ENCODE measurements around the gene DCAF4L1. TPM values are rescaled to one million over a fixed set of nuclear protein-coding genes. Genes with fewer than 3 reads are reported as not detected.

DCAF4L1 gene, protein sequence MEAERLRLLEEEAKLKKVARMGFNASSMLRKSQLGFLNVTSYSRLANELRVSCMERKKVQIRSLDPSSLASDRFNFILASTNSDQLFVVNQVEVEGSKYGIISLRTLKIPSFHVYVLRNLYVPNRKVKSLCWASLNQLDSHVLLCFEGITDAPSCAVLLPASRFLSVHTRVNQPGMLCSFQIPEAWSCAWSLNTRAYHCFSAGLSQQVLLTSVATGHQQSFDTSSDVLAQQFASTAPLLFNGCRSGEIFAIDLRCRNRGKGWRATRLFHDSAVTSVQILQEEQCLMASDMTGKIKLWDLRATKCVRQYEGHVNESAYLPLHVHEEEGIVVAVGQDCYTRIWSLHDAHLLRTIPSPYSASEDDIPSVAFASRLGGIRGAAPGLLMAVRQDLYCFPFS
- total RNA-seq (2014; rRNA removed; shearing (Covaris generic)) = not detected in 2 replicates

GRCh38 chr4:41981456-41981855 lies at the start of gene DCAF4L1:
Gene DCAF4L1 (plus strand): TSS chr4:41981756. CDS start chr4:41981793, 37 bp downstream.
- in situ Hi-C loops (cut with HindIII; ENCODE audit: low sequenced_read_pairs) = no loop called here
- DNase-seq (ENCODE audit: low spot score) = no peak

GRCh38 chr4:41932988-41933387 lies 48.6 kb upstream of the DCAF4L1 start:
- in situ Hi-C loops (cut with HindIII; ENCODE audit: low sequenced_read_pairs) = no loop called here
- no peak for DNase-seq (ENCODE audit: low spot score)

DNA sequence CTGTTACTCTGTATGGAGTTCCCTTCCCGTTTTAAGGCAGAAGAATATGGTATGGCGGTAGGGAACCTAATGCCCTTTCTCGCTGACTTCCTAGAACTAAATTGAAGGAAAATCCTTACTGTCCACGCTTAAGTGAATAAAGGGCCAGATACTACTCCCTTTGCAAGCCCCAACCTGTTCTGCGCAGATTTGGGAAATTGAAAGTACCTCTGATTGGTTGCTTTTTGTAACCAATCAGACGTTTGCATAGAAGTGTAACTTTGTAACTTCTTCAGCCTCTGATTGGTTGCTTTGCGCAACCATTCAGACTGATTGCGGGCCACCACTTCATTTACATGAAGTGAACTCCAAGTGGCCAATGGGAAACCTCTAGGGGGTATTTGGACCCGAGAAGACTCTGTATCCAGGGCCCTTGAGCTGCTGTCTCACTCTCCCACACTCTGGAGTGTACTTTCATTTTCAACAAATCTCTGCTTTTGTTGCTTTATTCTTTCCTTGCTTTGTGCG lies 47.5 kb upstream of the DCAF4L1 start:
- in situ Hi-C loops (cut with HindIII; ENCODE audit: low sequenced_read_pairs) = no loop called here
- no peak for DNase-seq (ENCODE audit: low spot score)

DNA sequence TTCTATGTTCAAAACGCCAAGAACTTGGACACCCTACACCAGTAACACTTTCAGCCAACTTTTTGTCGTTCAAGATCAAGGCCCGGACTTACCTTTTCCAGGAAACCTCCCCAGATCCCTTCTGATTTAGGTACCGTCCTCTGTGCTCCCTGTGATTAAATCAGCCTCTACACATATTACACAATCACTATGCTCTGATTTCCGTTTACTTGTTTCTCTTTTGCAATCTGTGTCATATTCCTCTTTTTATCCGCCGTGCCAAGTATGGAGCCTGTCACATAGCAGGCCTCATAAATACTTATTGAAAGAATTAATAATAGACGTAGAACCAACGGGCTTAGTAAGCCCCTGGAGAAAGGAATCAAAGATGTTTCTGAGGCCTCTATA lies 47.0 kb upstream of the DCAF4L1 start:
- DNase-seq (ENCODE audit: low spot score) = no peak
- in situ Hi-C loops (cut with HindIII; ENCODE audit: low sequenced_read_pairs) = no loop called here

GRCh38 chr4:41934901-41935651 lies 46.5 kb upstream of the DCAF4L1 start, which contains the start of gene TMEM33:
Gene TMEM33 (plus strand): TSS chr4:41935429. CDS start chr4:41935485, 56 bp downstream.
- in situ Hi-C loops (cut with HindIII; ENCODE audit: low sequenced_read_pairs) = no loop called here
- peak; percentile 96 for DNase-seq (ENCODE audit: low spot score)

DNA sequence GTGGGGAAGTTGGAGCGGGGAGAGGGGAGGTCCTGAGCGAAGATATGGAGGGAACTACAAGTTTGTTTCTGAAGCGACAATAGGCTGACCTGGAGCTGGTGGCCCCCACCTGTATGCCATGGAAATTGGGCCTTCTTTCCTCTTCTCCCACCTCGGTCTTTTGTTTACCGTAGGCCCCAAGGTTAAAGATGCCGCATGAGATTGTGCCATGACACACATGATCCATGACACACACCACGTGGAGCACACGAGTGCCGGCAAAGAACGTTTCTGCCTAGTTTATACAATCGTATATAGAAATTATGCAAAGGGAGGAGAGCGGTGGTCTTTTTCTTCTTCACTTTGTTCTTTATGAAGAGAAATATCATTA lies 45.9 kb upstream of the DCAF4L1 start:
- no peak for DNase-seq (ENCODE audit: low spot score)
- in situ Hi-C loops (cut with HindIII; ENCODE audit: low sequenced_read_pairs) = no loop called here

GRCh38 chr4:41939016-41939626 lies 42.4 kb upstream of the DCAF4L1 start:
- in situ Hi-C loops (cut with HindIII; ENCODE audit: low sequenced_read_pairs) = no loop called here
- no peak for DNase-seq (ENCODE audit: low spot score)

DNA sequence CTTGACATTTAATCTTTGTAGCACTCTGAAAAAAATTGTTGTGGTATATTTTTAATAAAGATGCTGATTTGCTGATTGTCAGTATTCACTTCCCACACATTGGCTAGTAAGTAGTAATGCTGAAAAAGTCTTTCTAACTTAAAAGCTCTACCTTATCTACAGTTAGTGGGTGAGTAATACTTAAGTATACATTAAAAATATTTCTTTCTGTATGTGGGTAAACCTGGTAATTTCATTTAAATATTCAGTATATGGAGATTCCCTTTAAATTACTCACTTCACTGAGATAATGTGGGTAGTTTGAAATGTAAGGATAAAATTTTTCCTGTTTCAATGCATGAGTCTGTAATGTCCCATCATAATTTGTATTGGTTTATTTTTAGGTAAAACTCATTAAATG lies 40.7 kb upstream of the DCAF4L1 start:
- DNase-seq (ENCODE audit: low spot score) = no peak

DNA sequence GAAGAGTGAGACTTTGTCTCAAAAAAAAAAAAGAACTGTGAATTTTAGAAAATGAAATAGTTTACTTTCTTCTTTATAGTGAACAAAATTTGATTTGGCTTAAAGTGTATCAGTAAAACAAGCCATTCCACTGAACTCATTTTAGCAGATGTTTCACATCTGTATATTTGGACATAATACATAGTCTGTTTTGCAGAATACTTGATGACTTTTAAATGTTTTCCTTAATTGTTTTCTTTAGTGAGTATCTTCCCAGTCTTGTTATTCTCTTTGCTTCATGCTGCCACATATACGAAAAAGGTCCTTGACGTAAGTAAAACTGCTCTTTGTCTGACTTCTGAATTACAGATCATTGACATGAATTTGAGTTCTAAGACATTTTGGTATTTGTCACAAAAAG lies 38.0 kb upstream of the DCAF4L1 start:
- DNase-seq (ENCODE audit: low spot score) = no peak
- in situ Hi-C loops (cut with HindIII; ENCODE audit: low sequenced_read_pairs) = no loop called here

More for the DNA sequence above, 40.7 kb upstream of the DCAF4L1 start:
- in situ Hi-C loops (cut with HindIII; ENCODE audit: low sequenced_read_pairs) = no loop called here

DNA sequence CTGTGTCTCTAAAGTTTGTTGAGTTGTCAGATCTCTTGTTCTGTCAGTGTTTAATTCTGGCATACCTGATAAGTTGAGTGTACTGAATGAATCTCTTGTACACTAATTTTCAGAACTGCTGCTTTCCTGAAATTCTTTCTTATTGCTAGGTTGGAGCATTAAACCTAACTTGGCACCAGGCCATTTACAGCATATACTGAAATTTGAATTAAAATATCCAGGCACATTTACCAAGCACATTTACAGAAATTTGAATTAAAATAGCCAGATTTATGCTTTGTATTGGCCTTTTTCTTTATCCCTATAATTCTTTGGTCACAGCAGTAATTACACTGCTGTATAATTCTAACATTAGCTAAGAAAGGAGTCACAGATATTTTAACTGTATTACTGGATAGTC lies 37.5 kb upstream of the DCAF4L1 start:
- DNase-seq (ENCODE audit: low spot score) = no peak
- in situ Hi-C loops (cut with HindIII; ENCODE audit: low sequenced_read_pairs) = no loop called here

GRCh38 chr4:41949531-41949930 lies 32.0 kb upstream of the DCAF4L1 start:
- DNase-seq (ENCODE audit: low spot score) = no peak

DNA sequence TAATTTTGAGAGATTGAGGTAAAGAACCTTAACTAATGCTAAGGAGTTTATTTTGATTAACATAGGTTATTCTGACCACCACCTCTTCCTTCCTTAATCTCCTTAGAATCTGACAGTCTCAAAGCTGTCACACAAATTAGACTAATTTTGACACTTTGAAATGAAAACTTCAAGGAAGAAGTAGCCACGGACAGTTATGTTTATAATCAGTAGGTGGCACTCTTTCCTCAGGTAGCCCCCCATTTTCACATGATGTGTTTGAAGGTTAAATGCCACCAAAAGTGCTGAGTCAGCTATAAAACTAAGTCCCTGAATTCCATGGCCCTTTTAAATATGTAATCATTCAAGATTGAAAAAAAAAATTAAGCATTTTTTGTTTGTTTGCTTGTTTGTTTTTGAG lies 23.9 kb upstream of the DCAF4L1 start:
- peak; percentile 8 for DNase-seq (ENCODE audit: low spot score)
- in situ Hi-C loops (cut with HindIII; ENCODE audit: low sequenced_read_pairs) = no loop called here

More at GRCh38 chr4:41949531-41949930, 32.0 kb upstream of the DCAF4L1 start:
- in situ Hi-C loops (cut with HindIII; ENCODE audit: low sequenced_read_pairs) = no loop called here

DNA sequence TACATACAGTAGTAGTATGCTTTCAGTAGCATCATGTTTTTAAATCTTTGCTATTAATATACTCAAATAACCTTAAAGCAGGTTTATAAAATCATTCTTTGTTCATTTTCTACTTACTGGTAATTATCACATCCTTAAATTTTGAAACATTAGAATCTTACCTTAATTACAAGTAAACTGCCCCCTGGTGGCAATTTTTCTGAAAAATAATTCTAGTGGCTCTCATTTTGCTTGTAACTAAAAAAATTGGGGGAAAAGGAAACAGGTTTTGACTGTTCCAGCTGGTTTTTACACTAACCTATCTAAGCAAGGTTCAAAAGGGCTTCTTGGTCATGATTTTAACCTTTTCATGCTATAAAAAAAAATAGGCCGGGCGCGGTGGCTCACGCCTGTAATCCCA lies 18.5 kb upstream of the DCAF4L1 start:
- DNase-seq (ENCODE audit: low spot score) = peak; percentile 2

GRCh38 chr4:41964401-41964800 lies 17.2 kb upstream of the DCAF4L1 start:
- in situ Hi-C loops (cut with HindIII; ENCODE audit: low sequenced_read_pairs) = no loop called here
- no peak for DNase-seq (ENCODE audit: low spot score)

More for the DNA sequence above, 18.5 kb upstream of the DCAF4L1 start:
- in situ Hi-C loops (cut with HindIII; ENCODE audit: low sequenced_read_pairs) = no loop called here

DNA sequence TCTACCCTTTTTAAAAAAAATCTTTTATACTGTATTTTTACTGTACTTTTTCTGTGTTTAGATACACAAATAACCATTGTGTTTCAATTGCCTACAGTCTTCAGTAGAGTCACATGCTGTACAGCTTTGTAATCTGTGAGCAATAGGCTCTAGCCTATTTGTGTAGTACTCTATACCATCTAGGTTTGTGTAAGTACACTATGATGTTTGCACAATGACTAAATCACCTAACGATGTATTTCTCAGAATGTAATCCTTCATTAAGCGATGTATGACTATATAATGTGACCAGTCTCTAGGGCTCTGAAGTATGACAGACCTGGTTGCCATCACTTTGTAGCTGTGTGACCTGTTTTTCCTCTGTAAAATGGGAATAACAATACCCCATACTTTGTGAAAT lies 14.2 kb upstream of the DCAF4L1 start:
- DNase-seq (ENCODE audit: low spot score) = no peak
- in situ Hi-C loops (cut with HindIII; ENCODE audit: low sequenced_read_pairs) = no loop called here

DNA sequence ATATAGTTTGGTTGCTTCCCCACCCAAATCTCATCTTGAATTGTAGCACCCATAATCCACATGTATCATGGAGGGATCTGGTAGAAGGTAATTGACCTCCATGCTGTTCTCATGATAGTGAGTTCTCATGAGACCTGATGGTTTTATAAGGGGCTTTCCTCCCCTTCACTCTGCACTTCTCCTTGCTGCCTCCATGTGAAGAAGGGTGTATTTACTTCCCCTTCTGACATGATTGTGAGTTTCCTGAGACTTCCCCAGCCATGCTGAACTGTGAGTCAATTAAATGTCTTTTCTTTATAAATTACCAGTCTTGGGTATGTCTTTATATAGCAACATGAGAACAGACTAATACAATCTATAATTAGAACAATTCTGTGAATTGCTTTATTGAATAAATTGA lies 11.9 kb upstream of the DCAF4L1 start:
- DNase-seq (ENCODE audit: low spot score) = no peak
- in situ Hi-C loops (cut with HindIII; ENCODE audit: low sequenced_read_pairs) = no loop called here

GRCh38 chr4:41975341-41975740 lies 6.2 kb upstream of the DCAF4L1 start:
- DNase-seq (ENCODE audit: low spot score) = no peak
- in situ Hi-C loops (cut with HindIII; ENCODE audit: low sequenced_read_pairs) = no loop called here

DNA sequence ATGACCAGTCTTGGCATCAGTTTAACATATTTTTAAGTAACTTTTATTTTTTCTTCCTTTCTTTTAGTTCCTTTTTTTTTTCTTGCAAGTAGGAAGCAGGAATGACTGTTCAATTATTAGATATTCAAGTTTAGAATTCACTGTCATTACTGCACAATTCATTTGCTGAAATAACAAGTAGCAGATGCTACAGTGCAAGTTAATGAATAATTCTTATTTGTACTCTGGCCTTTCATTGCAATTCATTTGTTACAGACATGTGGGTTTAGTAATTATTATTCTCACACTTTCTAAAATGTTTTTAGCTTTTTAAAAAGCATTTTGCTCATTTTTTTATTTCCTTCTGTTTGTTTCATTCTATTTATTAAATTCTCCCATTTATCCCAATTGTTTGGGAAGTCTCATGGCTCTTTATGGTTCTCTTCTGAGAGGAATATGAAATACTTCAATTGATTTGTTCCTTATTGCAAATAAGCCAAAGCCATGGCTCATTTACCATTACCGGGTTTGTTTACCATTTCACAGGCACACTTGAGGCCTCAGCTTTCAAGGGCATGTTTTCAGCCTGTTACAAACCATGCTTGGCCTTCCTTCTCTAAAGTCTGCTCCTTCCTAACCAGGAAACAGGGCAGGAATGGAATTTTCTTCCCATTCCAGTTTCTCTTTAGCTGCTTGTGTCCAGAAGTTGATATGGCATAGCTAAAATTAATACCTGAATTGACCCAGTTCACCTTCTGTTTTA lies 4.6 kb upstream of the DCAF4L1 start:
- in situ Hi-C loops (cut with HindIII; ENCODE audit: low sequenced_read_pairs) = no loop called here
- DNase-seq (ENCODE audit: low spot score) = no peak

DNA sequence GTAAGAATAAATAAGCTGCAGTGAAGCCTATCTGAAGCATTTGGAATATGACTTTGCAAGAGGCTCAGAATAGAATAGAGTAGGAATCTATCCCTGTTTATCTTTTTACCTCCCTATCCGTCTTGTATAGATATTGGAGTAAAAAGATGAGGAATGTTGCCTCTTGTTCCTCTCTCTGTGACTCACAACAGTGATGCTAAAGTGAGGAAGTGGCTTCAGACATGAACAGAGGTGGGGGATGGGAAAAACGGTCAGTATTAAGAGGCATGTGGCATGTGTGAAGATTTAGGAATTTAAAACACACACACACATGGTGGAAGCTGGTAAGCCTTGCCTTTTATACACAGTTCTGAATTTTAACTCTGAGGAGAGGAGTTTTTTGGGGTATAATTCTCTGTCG lies 3.8 kb upstream of the DCAF4L1 start:
- in situ Hi-C loops (cut with HindIII; ENCODE audit: low sequenced_read_pairs) = no loop called here
- no peak for DNase-seq (ENCODE audit: low spot score)

All from G401 (cell line).